HG02870 (cell line): Measurements from ENCODE around the gene SFT2D1.

Source experiments
- ATAC-seq: cut with Tn5 transposase; IDR thresholded peaks from one replicate; pipeline ENCODE4 v1.9.1; 2021; ENCODE audit warnings: mild to moderate bottlenecking, moderate library complexity; ENCODE audit not compliant: unreplicated experiment

The SFT2D1 gene

GRCh38 chr6:166282394-166283032 lies 59.8 kb downstream of the SFT2D1 start:
- no peak for ATAC-seq

- peak; percentile 69 for ATAC-seq
Measured at GRCh38 chr6:166281104-166281503, 61.2 kb downstream of the SFT2D1 start.

- no peak for ATAC-seq
Measured at GRCh38 chr6:166279393-166279679, 63.0 kb downstream of the SFT2D1 start.

GRCh38 chr6:166278579-166279392 lies 63.6 kb downstream of the SFT2D1 start:
- ATAC-seq = no peak

GRCh38 chr6:166277892-166278578 lies 64.3 kb downstream of the SFT2D1 start:
- ATAC-seq = peak; percentile 29

- no peak for ATAC-seq
Measured at GRCh38 chr6:166277018-166277417, 65.3 kb downstream of the SFT2D1 start.

- ATAC-seq = peak; percentile 70
Measured at GRCh38 chr6:166275714-166276166, 66.6 kb downstream of the SFT2D1 start.

GRCh38 chr6:166274739-166275370 lies 67.5 kb downstream of the SFT2D1 start:
- ATAC-seq = no peak

- no peak for ATAC-seq
Measured at GRCh38 chr6:166274163-166274562, 68.2 kb downstream of the SFT2D1 start.

- no peak for ATAC-seq
Measured at GRCh38 chr6:166271376-166271765, 71.0 kb downstream of the SFT2D1 start.

- ATAC-seq = no peak
Measured at GRCh38 chr6:166270706-166271375, 71.5 kb downstream of the SFT2D1 start.
